Loucy (cell line): Measurements from ENCODE around the gene EHBP1L1.

ENCODE experiments used
- H2AFZ ChIP-seq: fragments of 200-600 bp; sonication (generic); 2 replicates; pipeline ENCODE4 v1.6.0; 2016; ENCODE audit warnings: antibody characterized with exemption, mild to moderate bottlenecking, low read length, moderate library complexity
- H3F3A ChIP-seq: fragments of 200-600 bp; 2 replicates; pipeline ENCODE4 v1.6.0; 2016; ENCODE audit warnings: antibody characterized with exemption, low read depth, mild to moderate bottlenecking
- H3K27me3 ChIP-seq: fragments of 200-600 bp; sonication (generic); 2 replicates; pipeline ENCODE4 v1.6.1; 2014; ENCODE audit warnings: low read length, mild to moderate bottlenecking; ENCODE audit not compliant: insufficient read depth, poor library complexity, severe bottlenecking
- H3K36me3 ChIP-seq: fragments of 200-600 bp; sonication (generic); 2 replicates; pipeline ENCODE4 v1.6.1; 2016; ENCODE audit warnings: low read length; ENCODE audit not compliant: insufficient read depth
- H3K4me1 ChIP-seq: fragments of 200-600 bp; sonication (generic); 2 replicates; pipeline ENCODE4 v1.5.1; 2014; ENCODE audit warnings: low read length, mild to moderate bottlenecking; ENCODE audit not compliant: insufficient read depth, poor library complexity, severe bottlenecking
- H3K4me2 ChIP-seq: fragments of 200-600 bp; sonication (generic); 2 replicates; pipeline ENCODE4 v1.6.0; 2014; ENCODE audit warnings: antibody characterized with exemption, low read length, low read depth, mild to moderate bottlenecking; ENCODE audit not compliant: poor library complexity, severe bottlenecking
- H3K4me3 ChIP-seq: fragments of 200-600 bp; sonication (generic); 2 replicates; pipeline ENCODE4 v1.5.1; 2014; ENCODE audit warnings: low read length, mild to moderate bottlenecking, mixed read lengths; ENCODE audit not compliant: poor library complexity, severe bottlenecking
- H3K79me2 ChIP-seq: fragments of 200-600 bp; sonication (generic); 2 replicates; pipeline ENCODE4 v1.6.1; 2014; ENCODE audit warnings: low read length; ENCODE audit not compliant: insufficient read depth
- H3K9ac ChIP-seq: fragments of 200-600 bp; sonication (generic); 2 replicates; pipeline ENCODE4 v1.6.0; 2014; ENCODE audit warnings: mild to moderate bottlenecking, low read depth, low read length, moderate library complexity; ENCODE audit not compliant: poor library complexity, severe bottlenecking
- H3K9me2 ChIP-seq: fragments of 200-600 bp; sonication (generic); replicated peaks from 2 replicates; pipeline ENCODE4 v1.6.1; 2016; ENCODE audit warnings: low read depth, low read length, mixed read lengths
- H3K9me3 ChIP-seq: fragments of 200-600 bp; sonication (generic); 2 replicates; pipeline ENCODE4 v1.6.1; 2014; ENCODE audit warnings: mild to moderate bottlenecking, antibody characterized with exemption, low read length, low read depth; ENCODE audit not compliant: insufficient read depth
- H4K20me1 ChIP-seq: fragments of 200-600 bp; sonication (generic); 2 replicates; pipeline ENCODE4 v1.6.0; 2014; ENCODE audit warnings: antibody characterized with exemption, low read length, mild to moderate bottlenecking; ENCODE audit not compliant: insufficient read depth, poor library complexity, severe bottlenecking
- CTCF ChIP-seq: fragments of 200-600 bp; sonication (generic); conservative IDR thresholded peaks from 2 replicates; pipeline ENCODE4 v1.5.1; 2014; ENCODE audit warnings: mild to moderate bottlenecking, antibody characterized with exemption, low read length
- EZH2phosphoT487 ChIP-seq: fragments of 200-600 bp; IDR thresholded peaks from 2 replicates; pipeline ENCODE4 v1.6.1; 2018; ENCODE audit warnings: antibody characterized with exemption, mild to moderate bottlenecking, moderate library complexity, borderline replicate concordance

Gene EHBP1L1

GRCh38 chr11:65575568-65576231, at the start of gene EHBP1L1:
Gene EHBP1L1, plus strand, starts transcription at chr11:65576053. Its CDS starts 250 bp downstream, at chr11:65576303.
- H3K4me2 ChIP-seq: peak within 1 kb of the TSS; percentile 85
- peaks cover 11% of the 10 kb centered on the region for H3F3A ChIP-seq
- no peaks in the 10 kb centered on the region for H3K36me3 ChIP-seq
- H2AFZ ChIP-seq: no peak within 1 kb of the TSS
- no peaks in the 10 kb centered on the region for H3K9me2 ChIP-seq
- H4K20me1 ChIP-seq: peaks cover 24% of the 10 kb centered on the region
- H3K4me3 ChIP-seq: peak within 1 kb of the TSS; percentile 75
- H3K79me2 ChIP-seq: peaks cover 46% of the 10 kb centered on the region
- H3K27me3 ChIP-seq: no peaks in the 10 kb centered on the region
- no peaks in the 10 kb centered on the region for H3K9me3 ChIP-seq
- H3K9ac ChIP-seq: peak within 1 kb of the TSS; percentile 79
- peaks cover 53% of the 10 kb centered on the region for H3K4me1 ChIP-seq
- TF ChIP-seq EZH2phosphoT487 (no peak), CTCF (no peak)

- peak overlapping the region; percentile 97 for H3K4me2 ChIP-seq
- peak overlapping the region; percentile 82 for H3K9ac ChIP-seq
- peaks cover 25% of the 10 kb centered on the region for H3K4me1 ChIP-seq
- peaks cover 23% of the 10 kb centered on the region for H3K79me2 ChIP-seq
- H3F3A ChIP-seq: no peaks in the 10 kb centered on the region
- H3K9me3 ChIP-seq: no peaks in the 10 kb centered on the region
- H3K36me3 ChIP-seq: peaks cover 13% of the 10 kb centered on the region; the same call in 1 of the 2 replicates
- peaks cover 11% of the 10 kb centered on the region for H4K20me1 ChIP-seq
- H3K4me3 ChIP-seq: peak overlapping the region; percentile 88
- H3K27me3 ChIP-seq: no peaks in the 10 kb centered on the region
- H3K9me2 ChIP-seq: no peaks in the 10 kb centered on the region
- H2AFZ ChIP-seq: no peak overlapping the region
- TF ChIP-seq EZH2phosphoT487 (no peak), CTCF (no peak)
Measured at GRCh38 chr11:65526744-65527143, 49.1 kb upstream of the EHBP1L1 start.

GRCh38 chr11:65528819-65529350, 47.0 kb upstream of the EHBP1L1 start:
- Histone ChIP-seq H3F3A (no peaks in the 10 kb centered on the region), H3K27me3 (no peaks in the 10 kb centered on the region), H4K20me1 (peaks cover 11% of the 10 kb centered on the region), H3K9me3 (no peaks in the 10 kb centered on the region), H2AFZ (no peak overlapping the region), H3K4me3 (no peak overlapping the region), H3K9me2 (no peaks in the 10 kb centered on the region), H3K4me1 (peaks cover 25% of the 10 kb centered on the region), H3K36me3 (peaks cover 24% of the 10 kb centered on the region; the same call in 1 of the 2 replicates), H3K79me2 (peaks cover 23% of the 10 kb centered on the region), H3K4me2 (no peak overlapping the region), H3K9ac (no peak overlapping the region)
- TF ChIP-seq EZH2phosphoT487 (no peak), CTCF (no peak)
